ENCODE results near the gene GLRX3. TPM values are rescaled to one million over a fixed set of nuclear protein-coding genes. Genes with fewer than 3 reads are reported as not detected.

GLRX3 gene
- total and polyA plus RNA-seq, 2 experiments from 2014 or later, result 141 to 201 TPM

DNA sequence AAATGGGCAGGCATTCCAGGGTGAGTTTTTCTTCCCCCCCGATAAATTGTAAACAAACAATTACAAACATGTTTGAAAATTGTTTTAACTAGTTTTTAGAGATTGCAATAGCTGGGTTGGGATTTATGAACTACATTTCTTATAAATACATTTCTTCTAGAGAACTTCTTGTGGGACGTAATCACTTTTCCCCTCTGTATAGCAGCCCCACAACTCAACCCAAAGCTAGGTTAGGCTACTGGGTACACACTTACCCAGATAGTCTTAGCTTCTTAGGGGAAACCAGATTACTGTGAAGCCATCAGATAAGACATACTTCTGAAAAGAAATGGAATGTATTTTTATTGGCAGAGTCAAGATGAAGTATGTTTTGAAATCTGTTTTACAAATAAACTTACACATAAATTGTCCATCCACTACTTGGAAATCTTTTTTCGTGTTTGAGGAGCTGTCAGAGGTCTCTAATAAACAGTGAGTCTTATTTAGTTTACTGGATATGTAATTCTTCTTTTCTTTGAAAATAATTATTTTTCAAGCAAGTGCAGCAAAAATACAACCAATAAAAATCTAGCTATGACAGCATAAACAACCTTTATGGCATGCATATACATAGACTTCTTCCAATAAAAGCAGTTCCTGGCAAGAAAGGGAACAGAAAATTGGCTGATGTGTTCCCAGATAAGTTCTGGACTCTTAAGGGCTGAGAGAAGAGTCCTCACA lies 8.0 kb upstream of the GLRX3 start:
- H3K36me3 ChIP-seq (ENCODE audit: insufficient read depth), result no peaks in the 10 kb centered on the region
- H3F3A ChIP-seq (replicated peaks; ENCODE audit: low read depth), result 0 out of 2 replicates have a peak, but pooled peaks cover 3% of the 10 kb centered on the region
- Mint-ChIP-seq H3K27me3 (ENCODE audit: insufficient read depth, low read depth, poor library complexity) (peaks cover 2% of the 10 kb centered on the region), H3K4me3 (no peak overlapping the region), H3K4me1 (peaks cover 12% of the 10 kb centered on the region; the same call in 2 of the 3 replicates), H3K36me3 (ENCODE audit: low read depth) (no peaks in the 10 kb centered on the region), H3K27ac (no peak overlapping the region), H3K9me3 (no peaks in the 10 kb centered on the region)
- DNase-seq (ENCODE audit: low spot score), result no peak
- H3K4me1 ChIP-seq (ENCODE audit: insufficient read depth), result peaks cover 9% of the 10 kb centered on the region; the same call in 1 of the 2 replicates
- ATAC-seq, result peak; percentile 50
- H3K4me2 ChIP-seq, result peak overlapping the region; percentile 66
- H2AFZ ChIP-seq, result peak overlapping the region; percentile 76; the same call in 1 of the 2 replicates
- H3K27ac ChIP-seq (ENCODE audit: low read depth), result no peak overlapping the region
- no peaks in the 10 kb centered on the region for H3K79me2 ChIP-seq (replicated peaks; ENCODE audit: insufficient read depth)
- no peaks in the 10 kb centered on the region for H3K27me3 ChIP-seq (ENCODE audit: insufficient read depth)
- H4K20me1 ChIP-seq (replicated peaks; ENCODE audit: insufficient read depth), result no peaks in the 10 kb centered on the region
- H3K4me3 ChIP-seq, result 0 out of 2 replicates have a peak overlapping the region, but pooled peaks have one; percentile 21
- TF ChIP-seq, protein P1, sequence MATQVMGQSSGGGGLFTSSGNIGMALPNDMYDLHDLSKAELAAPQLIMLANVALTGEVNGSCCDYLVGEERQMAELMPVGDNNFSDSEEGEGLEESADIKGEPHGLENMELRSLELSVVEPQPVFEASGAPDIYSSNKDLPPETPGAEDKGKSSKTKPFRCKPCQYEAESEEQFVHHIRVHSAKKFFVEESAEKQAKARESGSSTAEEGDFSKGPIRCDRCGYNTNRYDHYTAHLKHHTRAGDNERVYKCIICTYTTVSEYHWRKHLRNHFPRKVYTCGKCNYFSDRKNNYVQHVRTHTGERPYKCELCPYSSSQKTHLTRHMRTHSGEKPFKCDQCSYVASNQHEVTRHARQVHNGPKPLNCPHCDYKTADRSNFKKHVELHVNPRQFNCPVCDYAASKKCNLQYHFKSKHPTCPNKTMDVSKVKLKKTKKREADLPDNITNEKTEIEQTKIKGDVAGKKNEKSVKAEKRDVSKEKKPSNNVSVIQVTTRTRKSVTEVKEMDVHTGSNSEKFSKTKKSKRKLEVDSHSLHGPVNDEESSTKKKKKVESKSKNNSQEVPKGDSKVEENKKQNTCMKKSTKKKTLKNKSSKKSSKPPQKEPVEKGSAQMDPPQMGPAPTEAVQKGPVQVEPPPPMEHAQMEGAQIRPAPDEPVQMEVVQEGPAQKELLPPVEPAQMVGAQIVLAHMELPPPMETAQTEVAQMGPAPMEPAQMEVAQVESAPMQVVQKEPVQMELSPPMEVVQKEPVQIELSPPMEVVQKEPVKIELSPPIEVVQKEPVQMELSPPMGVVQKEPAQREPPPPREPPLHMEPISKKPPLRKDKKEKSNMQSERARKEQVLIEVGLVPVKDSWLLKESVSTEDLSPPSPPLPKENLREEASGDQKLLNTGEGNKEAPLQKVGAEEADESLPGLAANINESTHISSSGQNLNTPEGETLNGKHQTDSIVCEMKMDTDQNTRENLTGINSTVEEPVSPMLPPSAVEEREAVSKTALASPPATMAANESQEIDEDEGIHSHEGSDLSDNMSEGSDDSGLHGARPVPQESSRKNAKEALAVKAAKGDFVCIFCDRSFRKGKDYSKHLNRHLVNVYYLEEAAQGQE (IDR thresholded peaks at IDR 0.05; ENCODE audit: unreplicated experiment), result no peak
- no peak for TF ChIP-seq STAT1 (IDR thresholded peaks at IDR 0.05; ENCODE audit: unreplicated experiment)
- TF ChIP-seq CREB1 (CRISPR knock-in tag; IDR thresholded peaks at IDR 0.05; ENCODE audit: low read depth), result no peak
- TF ChIP-seq NANOG (IDR thresholded peaks at IDR 0.05; ENCODE audit: borderline replicate concordance), result no peak
- TF ChIP-seq POLR2AphosphoS5 (IDR thresholded peaks at IDR 0.05; ENCODE audit: low read depth), result no peak
- TF ChIP-seq EZH2 (IDR thresholded peaks at IDR 0.05; ENCODE audit: low read depth, unreplicated experiment), result no peak
- no peak for TF ChIP-seq EZH2phosphoT487 (IDR thresholded peaks at IDR 0.05; ENCODE audit: unreplicated experiment)
- TF ChIP-seq JUNB (IDR thresholded peaks at IDR 0.05; ENCODE audit: unreplicated experiment), result no peak
- TF ChIP-seq ETS1 (IDR thresholded peaks at IDR 0.05), result no peak
- TF ChIP-seq ZNF462 (CRISPR knock-in tag; IDR thresholded peaks at IDR 0.05), result no peak
- no peak for TF ChIP-seq ZNF114 (CRISPR knock-in tag; IDR thresholded peaks at IDR 0.05)
- TF ChIP-seq ZNF331 (CRISPR knock-in tag; IDR thresholded peaks at IDR 0.05; ENCODE audit: low read depth), result no peak
- TF ChIP-seq CTCF (conservative IDR thresholded peaks at IDR 0.05; ENCODE audit: low read depth in 2 of 2), result no peak
- H3K9me2 ChIP-seq (ENCODE audit: insufficient read depth), result no peaks in the 10 kb centered on the region
